Measurements from ENCODE around the gene OSBPL6.

DNA sequence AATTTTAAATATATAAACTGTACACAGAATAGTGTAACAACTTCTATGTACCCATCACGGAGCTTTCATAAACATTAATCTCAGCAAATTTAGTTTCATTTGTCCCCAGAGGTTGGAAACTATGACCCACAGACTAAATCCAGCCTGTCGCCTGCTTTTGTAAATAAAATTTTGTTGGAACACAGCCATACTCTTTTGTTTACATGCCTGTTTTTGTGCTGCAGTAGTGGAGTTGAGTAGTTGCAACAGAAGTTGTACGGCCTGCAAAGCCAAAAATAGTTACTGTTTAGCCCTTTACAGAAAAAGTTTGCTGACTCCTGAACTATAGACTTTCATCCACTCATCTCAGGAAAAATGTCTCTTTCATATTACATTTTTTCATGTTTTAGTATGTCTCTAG lies 42.3 kb upstream of the OSBPL6 start:
- TF ChIP-seq, protein P1, sequence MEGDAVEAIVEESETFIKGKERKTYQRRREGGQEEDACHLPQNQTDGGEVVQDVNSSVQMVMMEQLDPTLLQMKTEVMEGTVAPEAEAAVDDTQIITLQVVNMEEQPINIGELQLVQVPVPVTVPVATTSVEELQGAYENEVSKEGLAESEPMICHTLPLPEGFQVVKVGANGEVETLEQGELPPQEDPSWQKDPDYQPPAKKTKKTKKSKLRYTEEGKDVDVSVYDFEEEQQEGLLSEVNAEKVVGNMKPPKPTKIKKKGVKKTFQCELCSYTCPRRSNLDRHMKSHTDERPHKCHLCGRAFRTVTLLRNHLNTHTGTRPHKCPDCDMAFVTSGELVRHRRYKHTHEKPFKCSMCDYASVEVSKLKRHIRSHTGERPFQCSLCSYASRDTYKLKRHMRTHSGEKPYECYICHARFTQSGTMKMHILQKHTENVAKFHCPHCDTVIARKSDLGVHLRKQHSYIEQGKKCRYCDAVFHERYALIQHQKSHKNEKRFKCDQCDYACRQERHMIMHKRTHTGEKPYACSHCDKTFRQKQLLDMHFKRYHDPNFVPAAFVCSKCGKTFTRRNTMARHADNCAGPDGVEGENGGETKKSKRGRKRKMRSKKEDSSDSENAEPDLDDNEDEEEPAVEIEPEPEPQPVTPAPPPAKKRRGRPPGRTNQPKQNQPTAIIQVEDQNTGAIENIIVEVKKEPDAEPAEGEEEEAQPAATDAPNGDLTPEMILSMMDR (IDR thresholded peaks at IDR 0.05; ENCODE audit: low read length) = no peak
- no peak for TF ChIP-seq EZH2 (optimal IDR thresholded peaks at IDR 0.05; ENCODE audit: low read depth, low read length)
